ENCODE measurements around the gene SLC22A12.
A peak's percentile ranks its signal among the peaks of the same experiment; 100 is the strongest.

The SLC22A12 gene

DNA sequence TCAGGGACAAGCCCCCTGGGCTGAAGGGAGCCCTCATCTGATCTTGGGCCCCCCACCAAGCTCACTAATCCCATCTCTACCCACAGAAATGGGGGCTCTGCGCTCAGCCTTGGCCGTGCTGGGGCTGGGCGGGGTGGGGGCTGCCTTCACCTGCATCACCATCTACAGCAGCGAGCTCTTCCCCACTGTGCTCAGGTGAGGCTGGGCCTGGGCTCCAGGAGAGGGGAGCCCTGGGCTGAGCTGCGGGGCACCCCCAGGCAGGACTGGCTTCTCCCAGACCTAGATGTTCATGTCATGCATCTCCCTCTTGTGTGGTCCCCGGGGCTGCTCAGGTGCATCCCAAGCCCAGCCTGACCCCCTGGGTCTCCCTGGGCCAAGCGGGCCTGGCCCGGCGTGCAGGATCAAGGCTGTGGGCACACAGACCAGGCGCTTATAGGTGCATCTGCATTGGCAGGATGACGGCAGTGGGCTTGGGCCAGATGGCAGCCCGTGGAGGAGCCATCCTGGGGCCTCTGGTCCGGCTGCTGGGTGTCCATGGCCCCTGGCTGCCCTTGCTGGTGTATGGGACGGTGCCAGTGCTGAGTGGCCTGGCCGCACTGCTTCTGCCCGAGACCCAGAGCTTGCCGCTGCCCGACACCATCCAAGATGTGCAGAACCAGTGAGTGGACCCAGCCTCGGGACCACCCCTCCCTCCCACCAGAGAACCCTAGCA is 9.4 kb downstream of the SLC22A12 start:
- Histone ChIP-seq H3K4me1 (ENCODE audit: control insufficient read depth in 2 of 2, insufficient read depth in 1 of 2, low read depth in 1 of 2, low read length in 2 of 2) (peaks cover 8 to 25% of the 10 kb centered on the region in 2 donors), H3K9ac (ENCODE audit: low read depth, low read length, poor library complexity) (peak overlapping the region; percentile 38), H4K91ac (ENCODE audit: low read depth, low read length, poor library complexity) (peak overlapping the region; percentile 9), H3K4me2 (ENCODE audit: insufficient read depth, low read length, poor library complexity, severe bottlenecking) (no peak overlapping the region), H3K79me1 (ENCODE audit: low read depth, low read length) (no peaks in the 10 kb centered on the region), H3K23ac (ENCODE audit: low read depth, low read length, poor library complexity) (no peak overlapping the region), H3K4me3 (ENCODE audit: low read length in 2 of 2) (no peak overlapping the region), H4K8ac (ENCODE audit: low read depth, low read length) (no peak overlapping the region), H3K14ac (ENCODE audit: low read length) (no peak overlapping the region), H3K36me3 (replicated peaks in 1 of 2; ENCODE audit: control insufficient read depth in 2 of 2, insufficient read depth in 2 of 2, low read length in 2 of 2) (no peaks in the 10 kb centered on the region), H2BK12ac (ENCODE audit: low read length) (no peak overlapping the region), H2BK120ac (ENCODE audit: low read depth, low read length) (no peak overlapping the region), H2BK15ac (ENCODE audit: low read length) (peak overlapping the region; percentile 38), H2AK5ac (ENCODE audit: low read depth, low read length) (peak overlapping the region; percentile 87), H2AFZ (ENCODE audit: low read length) (no peak overlapping the region), H2BK5ac (ENCODE audit: low read length) (no peak overlapping the region), H3K9me3 (replicated peaks in 1 of 2; ENCODE audit: control insufficient read depth in 2 of 2, insufficient read depth in 1 of 2, low read depth in 1 of 2, low read length in 2 of 2) (peaks cover 0 to 1% of the 10 kb centered on the region in 2 donors), H3K27ac (replicated peaks; ENCODE audit: low read length) (no peak overlapping the region), H3K4ac (ENCODE audit: low read length) (no peak overlapping the region), H3K18ac (ENCODE audit: low read length) (peak overlapping the region; percentile 86), H3K27me3 (ENCODE audit: control insufficient read depth in 3 of 3, insufficient read depth in 3 of 3, low read depth in 1 of 3, low read length in 3 of 3) (peaks cover 0 to 2% (median 0%) of the 10 kb centered on the region in 3 experiments)
- no peak for DNase-seq (ENCODE audit: low spot score)
- no CpG with 5 or more reads among the region's 19 CpGs for WGBS, 2 donors (ENCODE audit: extremely low coverage in 2 of 2, insufficient read length in 2 of 2, insufficient replicate concordance in 1 of 2)

- Histone ChIP-seq H3K23ac (ENCODE audit: low read depth, low read length, poor library complexity) (peak overlapping the region; percentile 67), H2AFZ (ENCODE audit: low read length) (no peak overlapping the region)
These were observed 10.8 kb downstream of the SLC22A12 start for GRCh38 chr11:64601605-64602465.

DNA sequence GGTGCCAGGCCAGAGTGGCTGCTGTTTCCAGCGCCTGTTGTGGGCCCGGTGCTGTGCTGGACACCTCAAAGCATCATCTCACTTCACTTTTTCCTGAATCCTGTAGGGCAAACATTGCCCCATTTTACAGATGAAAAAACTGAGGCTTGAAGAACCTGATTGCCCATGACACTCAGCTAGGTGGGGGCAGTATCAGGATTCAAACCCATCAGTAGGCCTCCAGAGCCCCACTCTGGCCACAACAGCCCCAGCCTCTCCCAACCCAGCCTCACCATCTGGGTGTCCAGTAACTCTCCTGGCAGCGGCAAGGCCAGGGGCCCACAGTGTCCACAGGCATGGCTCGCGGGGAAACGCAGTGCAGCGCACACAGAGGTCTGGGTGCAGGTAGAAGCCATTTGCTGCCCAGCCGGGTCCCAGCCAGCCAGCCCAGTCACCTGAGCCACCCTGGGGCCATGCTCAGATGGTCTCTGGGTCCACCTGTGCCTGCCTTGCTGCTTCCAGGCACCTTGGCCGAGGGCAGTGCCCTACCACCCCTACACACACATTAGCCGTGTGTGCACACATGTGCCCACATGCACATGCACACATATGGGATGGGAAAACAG is 11.5 kb downstream of the SLC22A12 start:
- H4K8ac ChIP-seq (ENCODE audit: low read depth, low read length) = no peak overlapping the region
- H3K4me1 ChIP-seq (ENCODE audit: control insufficient read depth in 2 of 2, insufficient read depth in 1 of 2, low read depth in 1 of 2, low read length in 2 of 2) = peaks cover 8 to 28% of the 10 kb centered on the region in 2 donors
- no CpG with 5 or more reads among the region's 10 CpGs for WGBS, 2 donors (ENCODE audit: extremely low coverage in 2 of 2, insufficient read length in 2 of 2, insufficient replicate concordance in 1 of 2)
- no peak overlapping the region for H3K4me2 ChIP-seq (ENCODE audit: insufficient read depth, low read length, poor library complexity, severe bottlenecking)
- H3K4ac ChIP-seq (ENCODE audit: low read length) = no peak overlapping the region
- peak overlapping the region in 1 of 2 donors; percentile 26 for H3K4me3 ChIP-seq (ENCODE audit: low read length in 2 of 2)
- no peaks in the 10 kb centered on the region for H3K9me3 ChIP-seq (replicated peaks in 1 of 2; ENCODE audit: control insufficient read depth in 2 of 2, insufficient read depth in 1 of 2, low read depth in 1 of 2, low read length in 2 of 2)
- H2BK12ac ChIP-seq (ENCODE audit: low read length) = no peak overlapping the region
- no peak overlapping the region for H3K27ac ChIP-seq (replicated peaks; ENCODE audit: low read length)
- no peaks in the 10 kb centered on the region for H3K36me3 ChIP-seq (replicated peaks in 1 of 2; ENCODE audit: control insufficient read depth in 2 of 2, insufficient read depth in 2 of 2, low read length in 2 of 2)
- H2BK5ac ChIP-seq (ENCODE audit: low read length) = peak overlapping the region; percentile 78
- H4K91ac ChIP-seq (ENCODE audit: low read depth, low read length, poor library complexity) = no peak overlapping the region
- no peak overlapping the region for H3K9ac ChIP-seq (ENCODE audit: low read depth, low read length, poor library complexity)
- H2BK15ac ChIP-seq (ENCODE audit: low read length) = no peak overlapping the region
- no peak overlapping the region for H2BK120ac ChIP-seq (ENCODE audit: low read depth, low read length)
- no peaks in the 10 kb centered on the region for H3K79me1 ChIP-seq (ENCODE audit: low read depth, low read length)
- peaks cover 0 to 2% (median 0%) of the 10 kb centered on the region in 3 experiments for H3K27me3 ChIP-seq (ENCODE audit: control insufficient read depth in 3 of 3, insufficient read depth in 3 of 3, low read depth in 1 of 3, low read length in 3 of 3)
- DNase-seq (ENCODE audit: low spot score) = no peak
- H3K18ac ChIP-seq (ENCODE audit: low read length) = peak overlapping the region; percentile 68
- H2AK5ac ChIP-seq (ENCODE audit: low read depth, low read length) = no peak overlapping the region
- H2AFZ ChIP-seq (ENCODE audit: low read length) = no peak overlapping the region
- H3K14ac ChIP-seq (ENCODE audit: low read length) = no peak overlapping the region
- peak overlapping the region; percentile 78 for H3K23ac ChIP-seq (ENCODE audit: low read depth, low read length, poor library complexity)

More at GRCh38 chr11:64601605-64602465, 10.8 kb downstream of the SLC22A12 start:
- no peak overlapping the region for H2BK15ac ChIP-seq (ENCODE audit: low read length)
- H3K36me3 ChIP-seq (replicated peaks in 1 of 2; ENCODE audit: control insufficient read depth in 2 of 2, insufficient read depth in 2 of 2, low read length in 2 of 2) = no peaks in the 10 kb centered on the region
- peak overlapping the region; percentile 78 for H2BK5ac ChIP-seq (ENCODE audit: low read length)
- no peak overlapping the region for H4K8ac ChIP-seq (ENCODE audit: low read depth, low read length)
- H3K14ac ChIP-seq (ENCODE audit: low read length) = no peak overlapping the region
- H3K9ac ChIP-seq (ENCODE audit: low read depth, low read length, poor library complexity) = no peak overlapping the region
- H3K27me3 ChIP-seq (ENCODE audit: control insufficient read depth in 3 of 3, insufficient read depth in 3 of 3, low read depth in 1 of 3, low read length in 3 of 3) = peaks cover 0 to 2% (median 0%) of the 10 kb centered on the region in 3 experiments
- no peak overlapping the region for H3K4ac ChIP-seq (ENCODE audit: low read length)
- H3K4me1 ChIP-seq (ENCODE audit: control insufficient read depth in 2 of 2, insufficient read depth in 1 of 2, low read depth in 1 of 2, low read length in 2 of 2) = peaks cover 8 to 28% of the 10 kb centered on the region in 2 donors
- H3K9me3 ChIP-seq (replicated peaks in 1 of 2; ENCODE audit: control insufficient read depth in 2 of 2, insufficient read depth in 1 of 2, low read depth in 1 of 2, low read length in 2 of 2) = no peaks in the 10 kb centered on the region
- DNase-seq (ENCODE audit: low spot score) = no peak
- H2BK12ac ChIP-seq (ENCODE audit: low read length) = no peak overlapping the region
- H3K79me1 ChIP-seq (ENCODE audit: low read depth, low read length) = no peaks in the 10 kb centered on the region
- H2BK120ac ChIP-seq (ENCODE audit: low read depth, low read length) = no peak overlapping the region
- no peak overlapping the region for H3K27ac ChIP-seq (replicated peaks; ENCODE audit: low read length)
- no CpG with 5 or more reads among the region's 12 CpGs for WGBS, 2 donors (ENCODE audit: extremely low coverage in 2 of 2, insufficient read length in 2 of 2, insufficient replicate concordance in 1 of 2)
- H3K4me2 ChIP-seq (ENCODE audit: insufficient read depth, low read length, poor library complexity, severe bottlenecking) = no peak overlapping the region
- peak overlapping the region; percentile 86 for H3K18ac ChIP-seq (ENCODE audit: low read length)
- H2AK5ac ChIP-seq (ENCODE audit: low read depth, low read length) = peak overlapping the region; percentile 87
- peak overlapping the region; percentile 59 for H4K91ac ChIP-seq (ENCODE audit: low read depth, low read length, poor library complexity)
- H3K4me3 ChIP-seq (ENCODE audit: low read length in 2 of 2) = no peak overlapping the region
